AG04449 (cell line): Measurements from ENCODE around the gene SPAST.
A peak's percentile ranks its signal among the peaks of the same experiment; 100 is the strongest.
"Not testable (repeated sequence)": the region's sequence is repeated elsewhere in the genome, so short reads cannot be mapped to it uniquely, and the experiment has no call there.

ENCODE experiments used
- CTCF ChIA-PET: fragments of 350-600 bp; formaldehyde crosslinking; extraction: SDS; loops from one replicate; lab custom pipeline; 2021; ENCODE audit warnings: antibody characterized with exemption; lab: Yijun Ruan, JAX
- POLR2A ChIA-PET: fragments of 400-600, 350-600 bp; formaldehyde crosslinking; extraction: SDS; loops from one replicate; lab custom pipeline; 2020; ENCODE audit warnings: antibody characterized with exemption, inconsistent platforms; lab: Yijun Ruan, JAX
- DNase-seq: peaks from one replicate; pipeline ENCODE4 v3.0.0-alpha.2; 2010; ENCODE audit warnings: low read depth, low spot score
- H3K4me3 ChIP-seq: 2 replicates; pipeline ENCODE4 v1.5.1; 2011; ENCODE audit warnings: low read depth, mild to moderate bottlenecking, control low read depth, low read length
- TF ChIP-seq, protein P1 (sequence below): IDR thresholded peaks from one replicate; pipeline ENCODE4 v1.5.1; 2011; ENCODE audit warnings: mild to moderate bottlenecking, moderate library complexity, low read length, control low read depth, inconsistent platforms; ENCODE audit not compliant: insufficient read depth; ENCODE audit errors: missing control alignments

SPAST gene

DNA sequence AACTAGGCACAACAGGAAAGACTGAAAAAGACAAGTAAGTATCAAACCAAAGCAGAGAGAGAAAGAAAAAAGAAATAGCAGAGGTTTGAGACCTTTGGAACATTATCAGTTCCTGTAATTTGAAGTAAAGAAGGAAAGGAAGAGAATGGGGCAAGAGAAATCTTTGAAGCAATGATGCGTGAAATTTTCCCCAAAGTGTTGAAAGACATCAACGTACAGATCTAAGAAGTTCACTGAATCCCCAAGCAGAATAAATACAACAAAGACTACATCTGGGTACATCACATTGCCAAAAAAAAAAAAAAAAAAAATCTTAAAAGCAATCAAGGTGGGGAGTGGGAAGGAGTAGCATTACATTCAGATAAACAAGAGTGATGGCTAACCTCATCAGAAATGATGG, 96.3 kb downstream of the SPAST start:
- H3K4me3 ChIP-seq: no peak overlapping the region
- POLR2A ChIA-PET: no interaction called here
- TF ChIP-seq, protein P1, sequence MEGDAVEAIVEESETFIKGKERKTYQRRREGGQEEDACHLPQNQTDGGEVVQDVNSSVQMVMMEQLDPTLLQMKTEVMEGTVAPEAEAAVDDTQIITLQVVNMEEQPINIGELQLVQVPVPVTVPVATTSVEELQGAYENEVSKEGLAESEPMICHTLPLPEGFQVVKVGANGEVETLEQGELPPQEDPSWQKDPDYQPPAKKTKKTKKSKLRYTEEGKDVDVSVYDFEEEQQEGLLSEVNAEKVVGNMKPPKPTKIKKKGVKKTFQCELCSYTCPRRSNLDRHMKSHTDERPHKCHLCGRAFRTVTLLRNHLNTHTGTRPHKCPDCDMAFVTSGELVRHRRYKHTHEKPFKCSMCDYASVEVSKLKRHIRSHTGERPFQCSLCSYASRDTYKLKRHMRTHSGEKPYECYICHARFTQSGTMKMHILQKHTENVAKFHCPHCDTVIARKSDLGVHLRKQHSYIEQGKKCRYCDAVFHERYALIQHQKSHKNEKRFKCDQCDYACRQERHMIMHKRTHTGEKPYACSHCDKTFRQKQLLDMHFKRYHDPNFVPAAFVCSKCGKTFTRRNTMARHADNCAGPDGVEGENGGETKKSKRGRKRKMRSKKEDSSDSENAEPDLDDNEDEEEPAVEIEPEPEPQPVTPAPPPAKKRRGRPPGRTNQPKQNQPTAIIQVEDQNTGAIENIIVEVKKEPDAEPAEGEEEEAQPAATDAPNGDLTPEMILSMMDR: no peak
- no peak for DNase-seq
- CTCF ChIA-PET: no interaction called here

DNA sequence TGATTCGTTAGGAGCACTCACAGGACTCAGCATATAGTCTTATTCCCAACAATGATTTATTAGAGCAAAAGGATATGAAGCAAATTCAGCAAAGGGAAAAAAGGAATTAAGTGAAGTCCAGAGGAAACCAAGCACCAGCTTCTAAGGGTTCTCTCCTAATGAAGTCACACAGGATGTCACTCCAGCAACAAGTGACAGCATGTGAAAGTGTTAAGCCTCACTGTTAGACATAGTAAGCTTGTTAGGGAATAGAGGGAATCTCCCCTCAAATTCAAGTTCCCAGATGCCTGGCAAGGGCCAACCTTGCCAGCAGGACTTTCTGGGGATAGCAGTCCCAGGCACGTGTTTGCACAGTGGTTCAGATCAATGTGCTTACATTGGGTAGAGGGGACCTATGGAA, 97.9 kb downstream of the SPAST start:
- DNase-seq: no peak
- ChIA-PET POLR2A (no interaction called here), CTCF (no interaction called here)
- TF ChIP-seq, protein P1: no peak
- no peak overlapping the region for H3K4me3 ChIP-seq

GRCh38 chr2:32164254-32164653, 100.9 kb downstream of the SPAST start:
- DNase-seq, POLR2A ChIA-PET, CTCF ChIA-PET: not testable (repeated sequence)
- H3K4me3 ChIP-seq: peak overlapping the region; percentile 98

DNA sequence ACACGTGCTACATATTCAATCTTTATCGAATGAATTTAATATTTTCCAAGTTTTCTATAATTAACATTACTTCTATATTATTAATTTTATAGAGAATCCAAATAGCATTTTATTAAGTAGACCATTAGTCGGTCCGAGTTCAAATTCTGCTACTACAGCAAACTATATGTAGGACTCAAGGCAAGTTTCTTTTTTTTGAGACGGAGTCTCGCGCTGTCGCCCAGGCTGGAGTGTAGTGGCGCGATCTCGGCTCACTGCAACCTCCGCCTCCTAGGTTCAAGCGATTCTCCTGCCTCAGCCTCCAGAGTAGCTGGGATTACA, 101.6 kb downstream of the SPAST start:
- peak overlapping the region; percentile 98 for H3K4me3 ChIP-seq
- ChIA-PET CTCF (interaction anchor here (1.4 kb wide), 1 partner anchor 15 kb away, joined by 5 read pairs; no protein-coding TSS in a partner anchor), POLR2A (interaction anchor here (0.6 to 1.8 kb wide), 5 partner anchors 17 to 226 kb away, joined by 3 to 11 read pairs (median 3); partner anchors contain the start of genes DPY30 and SPAST)
- DNase-seq: not testable (repeated sequence)

- TF ChIP-seq, protein P1: no peak
- CTCF ChIA-PET: interaction anchor here (1.1 to 1.5 kb wide), 4 partner anchors 9 to 37 kb away, joined by 3 to 5 read pairs (median 3); no protein-coding TSS in a partner anchor
- POLR2A ChIA-PET: interaction anchor here (0.5 to 1.8 kb wide), 9 partner anchors 8 to 244 kb away, joined by 3 to 11 read pairs (median 3); partner anchors contain the start of genes DPY30 and SPAST
- H3K4me3 ChIP-seq: peak overlapping the region; percentile 98
- DNase-seq: no peak
Observed at GRCh38 chr2:32166115-32166574, 102.8 kb downstream of the SPAST start.

- H3K4me3 ChIP-seq: no peak overlapping the region
- TF ChIP-seq, protein P1: no peak
- CTCF ChIA-PET: no interaction called here
- POLR2A ChIA-PET: no interaction called here
- no peak for DNase-seq
Observed at GRCh38 chr2:32168513-32168912, 105.2 kb downstream of the SPAST start.

- DNase-seq: no peak
- TF ChIP-seq, protein P1: no peak
- POLR2A ChIA-PET: no interaction called here
- no peak overlapping the region for H3K4me3 ChIP-seq
- CTCF ChIA-PET: no interaction called here
Observed at GRCh38 chr2:32172870-32173269, 109.5 kb downstream of the SPAST start.
